Medulla oblongata (tissue), 1 donor: ENCODE measurements around the gene SLIT3.

Experiments used
- DNase-seq: peaks from one replicate; pipeline ENCODE4 v3.0.0-alpha.2; 2015; ENCODE audit errors: extremely low spot score

SLIT3 gene

DNA sequence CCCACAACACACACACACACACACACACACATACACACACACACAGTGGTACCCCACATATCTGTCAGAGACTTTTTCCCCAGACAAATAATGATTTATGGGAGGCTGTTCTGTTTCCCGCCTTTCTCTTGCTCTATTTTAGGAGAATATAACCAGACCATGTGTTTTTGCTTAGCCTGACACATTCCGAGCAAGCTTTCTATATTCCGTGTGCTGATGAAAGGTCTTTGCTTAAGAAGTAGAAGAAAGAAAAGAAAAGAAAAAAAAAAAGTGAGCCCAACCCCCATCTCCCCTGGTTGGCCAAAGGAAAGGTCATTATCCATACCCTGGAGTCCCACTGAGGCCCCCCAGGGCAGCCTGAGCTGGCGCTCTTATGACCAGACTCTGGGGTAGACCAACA lies 338.6 kb downstream of the SLIT3 start:
- no peak for DNase-seq

- no peak for DNase-seq
Observed at GRCh38 chr5:168961681-168962080, 339.3 kb downstream of the SLIT3 start.

- no peak for DNase-seq
Observed at GRCh38 chr5:168960497-168960896, 340.4 kb downstream of the SLIT3 start.

DNA sequence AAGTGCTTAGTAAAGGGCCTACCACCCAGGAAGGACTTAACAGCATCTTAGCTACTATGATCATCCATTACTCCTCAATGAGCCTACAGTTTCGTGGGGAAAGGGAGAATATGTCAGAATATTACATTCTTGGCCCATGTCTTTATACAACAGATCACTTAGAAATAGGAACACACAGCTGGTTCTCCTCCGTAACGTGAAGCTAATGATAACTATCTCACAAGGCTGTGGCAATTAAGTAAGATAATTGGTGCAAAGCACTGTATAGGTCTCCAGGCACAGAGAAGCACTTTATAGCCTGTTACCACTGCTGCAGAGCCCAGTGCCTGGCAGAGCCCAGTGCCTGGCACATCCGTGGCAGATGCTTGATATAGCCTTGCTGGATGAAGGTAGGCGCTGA lies 347.6 kb downstream of the SLIT3 start:
- no peak for DNase-seq

- no peak for DNase-seq
Observed at GRCh38 chr5:168952196-168952595, 348.7 kb downstream of the SLIT3 start.

GRCh38 chr5:168951769-168952168 lies 349.2 kb downstream of the SLIT3 start:
- DNase-seq, result no peak

GRCh38 chr5:168951356-168951755 lies 349.6 kb downstream of the SLIT3 start:
- no peak for DNase-seq

DNA sequence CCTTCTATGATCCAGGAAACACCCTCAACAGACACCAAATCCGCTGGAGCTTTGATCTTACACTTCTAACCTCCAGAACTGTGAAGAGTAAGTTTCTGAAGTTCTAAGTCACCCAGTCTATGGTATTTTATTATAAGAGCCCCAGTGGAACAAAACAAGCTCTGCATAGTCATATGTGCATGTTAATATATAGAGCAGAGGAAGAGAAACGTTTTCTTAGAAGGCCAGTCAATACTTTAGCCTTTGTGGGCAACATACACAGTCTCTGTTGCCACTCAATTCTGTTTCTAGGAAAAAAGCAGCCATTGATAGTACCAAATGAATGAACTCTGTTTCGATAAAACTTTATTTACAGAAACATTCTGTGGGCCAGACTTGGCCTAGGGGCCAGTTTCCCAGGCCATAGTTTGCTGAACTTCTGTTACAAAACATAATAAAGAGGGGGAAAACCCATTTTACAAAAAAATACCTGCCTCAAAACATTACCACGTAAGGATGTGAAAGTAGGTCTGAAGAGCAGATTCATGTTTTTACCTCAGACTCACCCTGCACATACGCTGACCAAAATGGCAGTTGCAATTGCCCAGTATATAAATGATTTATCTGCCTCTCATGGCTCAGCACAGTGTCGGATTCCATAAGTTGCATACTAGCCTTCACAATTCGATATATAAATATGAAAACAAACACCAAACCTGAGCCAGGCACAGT lies 350.5 kb downstream of the SLIT3 start:
- no peak for DNase-seq

GRCh38 chr5:168948746-168949145 lies 352.2 kb downstream of the SLIT3 start:
- DNase-seq, result no peak

DNA sequence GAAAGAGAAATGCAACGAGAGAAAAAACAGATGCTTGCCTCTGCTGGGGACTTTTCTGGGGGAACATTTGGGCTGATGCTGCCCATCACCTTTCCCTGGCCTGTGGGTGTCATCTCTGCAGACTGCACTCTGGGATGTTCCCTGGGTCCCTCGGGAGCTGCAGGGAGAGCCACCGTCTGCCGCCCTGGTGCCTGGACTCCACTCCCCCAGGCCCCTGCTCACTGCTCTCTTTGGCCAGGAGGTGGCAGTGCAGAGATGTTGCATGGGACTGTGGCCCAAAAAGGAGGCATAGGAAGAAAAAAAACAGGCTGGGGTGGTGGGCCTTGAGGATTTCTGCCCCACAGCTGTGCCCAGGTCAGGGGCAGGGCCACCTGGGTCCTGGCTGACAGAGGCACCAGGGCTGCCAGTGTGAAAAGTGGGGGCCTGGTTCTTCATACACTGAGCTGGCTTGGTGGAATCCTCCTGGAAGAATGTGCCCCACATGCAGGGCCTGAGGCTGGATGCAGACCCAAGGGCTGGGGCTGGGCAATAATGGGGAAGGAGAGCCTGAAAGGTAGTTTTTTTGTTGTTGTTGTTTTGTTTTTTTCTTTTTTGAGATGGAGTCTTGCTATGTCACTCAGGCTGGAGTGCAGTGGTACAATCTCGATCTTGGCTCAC lies 353.6 kb downstream of the SLIT3 start:
- DNase-seq, result peak; percentile 67

DNA sequence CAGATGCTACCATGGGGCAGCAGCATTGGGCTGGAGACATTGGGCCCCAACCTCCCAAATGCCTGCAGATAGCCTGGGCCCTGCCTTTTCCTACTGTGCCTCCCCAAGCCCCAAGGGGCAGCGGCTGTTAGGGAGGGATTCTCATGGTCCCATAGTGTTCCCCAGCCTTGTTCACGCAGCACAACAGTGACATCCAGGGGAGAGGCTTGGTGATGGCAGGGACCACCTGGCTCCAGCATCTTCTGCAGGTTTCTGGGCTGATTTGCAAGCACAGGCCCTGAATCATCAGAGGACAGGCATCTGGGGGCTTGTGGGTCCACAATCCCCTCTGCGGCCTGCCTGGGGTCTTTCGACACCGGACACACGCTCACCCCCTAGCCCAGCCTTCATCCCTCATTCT lies 354.6 kb downstream of the SLIT3 start:
- DNase-seq, result no peak

- DNase-seq, result no peak
Observed at GRCh38 chr5:168944004-168944403, 356.9 kb downstream of the SLIT3 start.

DNA sequence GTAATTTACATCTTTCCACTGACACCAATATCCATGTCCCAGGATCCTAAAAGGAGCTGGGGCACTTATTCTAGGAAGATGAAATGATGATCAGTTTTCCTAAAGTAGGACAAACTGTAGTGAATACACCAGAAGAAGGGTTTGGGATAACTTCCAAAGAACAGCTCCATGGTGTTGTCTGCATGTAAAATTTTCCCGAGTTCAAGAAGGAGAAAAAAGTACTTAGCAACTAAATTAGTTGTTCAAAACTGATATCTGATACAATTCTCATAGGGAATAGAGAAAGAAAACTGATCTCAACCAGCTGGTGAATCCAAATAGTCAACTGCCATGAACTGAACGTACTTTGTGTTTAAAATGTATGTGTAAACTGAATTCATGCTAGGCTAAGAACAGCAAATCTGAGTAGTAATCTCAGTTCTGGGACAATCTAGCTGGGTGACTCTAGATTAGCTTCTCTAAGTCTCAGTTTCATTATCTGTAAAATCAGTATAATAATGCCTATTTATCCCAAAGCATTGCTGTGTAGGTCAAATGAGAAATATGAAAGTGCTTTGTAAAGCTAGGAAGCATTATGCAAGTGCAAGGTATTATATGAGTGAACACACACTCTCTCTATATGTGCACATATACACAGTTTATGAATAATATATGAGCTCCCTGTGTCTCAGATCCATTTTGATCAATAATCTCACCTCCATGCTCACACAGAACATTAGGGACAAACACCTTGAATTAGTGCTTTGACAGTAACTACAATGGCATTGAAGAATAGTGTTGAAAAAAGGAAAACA lies 357.7 kb downstream of the SLIT3 start:
- no peak for DNase-seq

DNA sequence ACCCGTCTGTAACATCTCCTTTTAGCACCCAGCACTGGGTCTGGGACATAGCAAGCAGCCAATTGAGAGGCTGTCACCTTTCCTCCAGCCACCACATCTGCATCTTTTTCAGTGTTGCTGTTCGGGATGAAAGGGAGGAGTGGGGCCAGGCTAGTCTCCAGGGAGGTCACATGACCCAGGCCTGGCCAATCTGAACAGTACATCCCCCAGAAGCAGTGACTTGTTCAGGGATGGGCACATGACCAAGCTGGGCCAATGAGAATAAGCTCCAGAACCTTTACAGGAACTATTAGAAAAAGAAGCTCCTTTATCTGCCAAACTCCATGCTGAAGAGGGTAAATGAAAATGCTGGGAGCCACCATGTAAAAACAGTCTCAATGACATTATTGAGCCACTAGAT lies 359.0 kb downstream of the SLIT3 start:
- no peak for DNase-seq

DNA sequence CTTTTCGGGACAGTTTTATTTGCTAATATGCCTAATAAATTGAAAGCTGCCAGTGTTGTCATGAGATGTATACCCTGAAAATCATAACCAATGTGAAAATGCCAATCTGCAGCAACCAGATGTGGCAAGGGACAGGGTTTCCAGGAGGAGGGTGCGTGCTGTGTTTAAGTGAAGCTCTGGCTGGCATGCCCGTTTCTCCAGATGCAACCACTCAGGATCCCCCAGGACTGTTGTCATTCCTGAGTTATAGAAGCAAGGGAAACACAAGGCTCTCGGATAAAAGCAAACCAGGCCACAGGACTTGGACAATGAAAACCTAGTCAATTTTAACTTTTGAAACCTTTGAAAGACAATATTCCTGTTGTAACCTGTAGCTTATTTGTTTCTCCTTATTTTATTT lies 360.2 kb downstream of the SLIT3 start:
- DNase-seq, result no peak

GRCh38 chr5:168939887-168940544 lies 360.9 kb downstream of the SLIT3 start:
- no peak for DNase-seq

DNA sequence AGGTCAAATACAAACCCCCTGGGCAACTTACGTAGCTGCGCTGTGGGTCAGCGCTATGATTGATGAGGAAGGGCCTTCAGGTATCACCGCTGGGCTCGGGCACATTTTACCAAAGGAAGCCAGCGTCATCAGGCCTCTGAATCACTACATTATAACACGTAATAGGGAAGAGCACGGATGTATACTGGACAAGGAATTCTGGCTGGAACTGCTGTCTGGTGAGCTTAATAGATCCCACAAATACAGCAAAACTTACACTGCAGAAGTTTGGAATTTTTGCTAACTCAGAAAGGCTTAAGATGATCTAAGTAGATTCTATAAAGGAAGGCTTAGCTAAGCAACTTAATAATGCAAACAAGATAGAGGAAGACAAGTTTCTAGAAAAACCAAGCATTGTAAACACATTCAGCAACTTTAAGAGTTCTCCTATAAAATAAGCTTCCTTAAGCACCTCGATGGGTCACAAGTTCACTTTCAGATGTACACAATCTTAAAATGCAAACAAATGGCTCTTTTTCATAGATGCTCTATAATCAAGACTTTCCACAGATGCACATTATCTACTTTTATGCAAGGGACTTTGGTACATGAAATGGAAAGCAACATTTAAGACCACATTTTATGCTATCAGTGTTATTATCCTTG lies 361.7 kb downstream of the SLIT3 start:
- no peak for DNase-seq

GRCh38 chr5:168936511-168936910 lies 364.4 kb downstream of the SLIT3 start:
- DNase-seq, result no peak

- no peak for DNase-seq
Observed at GRCh38 chr5:168935183-168935582, 365.8 kb downstream of the SLIT3 start.

GRCh38 chr5:168934169-168934568 lies 366.8 kb downstream of the SLIT3 start:
- no peak for DNase-seq

- no peak for DNase-seq
Observed at GRCh38 chr5:168932400-168933189, 368.3 kb downstream of the SLIT3 start.
